Smooth muscle cell (in vitro differentiated cells): ENCODE measurements around the gene ARL6. TPM values are rescaled to one million over a fixed set of nuclear protein-coding genes. Genes with fewer than 3 reads are reported as not detected.
A peak's percentile ranks its signal among the peaks of the same experiment; 100 is the strongest.

ENCODE experiments used
- DNase-seq: peaks from one replicate; lab custom pipeline; 2025; ENCODE audit not compliant: unreplicated experiment; lab: John Stamatoyannopoulos, UW
- H2AFZ ChIP-seq: fragments of 200-600 bp; sonication (generic); 2 replicates; pipeline ENCODE4 v1.6.0; 2016; ENCODE audit warnings: antibody characterized with exemption, low read depth, mild to moderate bottlenecking
- H3F3A ChIP-seq: fragments of 200-600 bp; sonication (generic); 2 replicates; pipeline ENCODE4 v1.6.0; 2017; ENCODE audit warnings: antibody characterized with exemption, low read depth
- H3K27ac ChIP-seq: fragments of 200-600 bp; sonication (generic); 2 replicates; pipeline ENCODE4 v1.5.1; 2016; ENCODE audit warnings: low read depth, mild to moderate bottlenecking
- H3K27me3 ChIP-seq: fragments of 200-600 bp; sonication (generic); 2 replicates; pipeline ENCODE4 v1.6.1; 2016; ENCODE audit warnings: low read depth, mild to moderate bottlenecking
- H3K36me3 ChIP-seq: fragments of 200-600 bp; sonication (generic); 2 replicates; pipeline ENCODE4 v1.5.1; 2016; ENCODE audit warnings: low read depth
- H3K4me1 ChIP-seq: fragments of 200-600 bp; sonication (generic); 2 replicates; pipeline ENCODE4 v1.5.1; 2016; ENCODE audit warnings: low read depth
- H3K4me2 ChIP-seq: fragments of 200-600 bp; sonication (generic); 2 replicates; pipeline ENCODE4 v1.6.0; 2016; ENCODE audit warnings: mild to moderate bottlenecking
- H3K4me3 ChIP-seq: fragments of 200-600 bp; sonication (generic); 2 replicates; pipeline ENCODE4 v1.5.1; 2016; ENCODE audit warnings: mild to moderate bottlenecking
- H3K79me2 ChIP-seq: fragments of 200-600 bp; sonication (generic); 2 replicates; pipeline ENCODE4 v1.6.0; 2016; ENCODE audit warnings: low read depth, mild to moderate bottlenecking
- H3K9ac ChIP-seq: fragments of 200-600 bp; sonication (generic); 2 replicates; pipeline ENCODE4 v1.6.0; 2016; ENCODE audit warnings: low read depth
- H3K9me3 ChIP-seq: fragments of 200-600 bp; sonication (generic); replicated peaks from 2 replicates; pipeline ENCODE4 v1.5.1; 2016; ENCODE audit warnings: low read depth
- H4K20me1 ChIP-seq: fragments of 200-600 bp; sonication (generic); 2 replicates; pipeline ENCODE4 v1.6.0; 2016; ENCODE audit warnings: low read depth
- CTCF ChIP-seq: fragments of 200-600 bp; sonication (generic); IDR thresholded peaks from 2 replicates; pipeline ENCODE4 v1.5.1; 2017; ENCODE audit warnings: borderline replicate concordance, mild to moderate bottlenecking, antibody characterized with exemption; ENCODE audit not compliant: insufficient read depth, poor library complexity, severe bottlenecking
- WGBS: methylation state at CpG from one replicate; pipeline ENCODE4 v1.1.7; 2016; ENCODE audit warnings: low lambda C conversion rate; 5-methylcytosine and 5-hydroxymethylcytosine counted together
- polyA plus RNA-seq: library from polyadenylated mRNA; unstranded; fragments of >200 nt; fragmentation: Nextera tagmentation; extraction: Ambion mirVana; gene quantifications from 2 replicates; pipeline ENCODE4 v1.2.1, GENCODE V29; 2016
- total RNA-seq: library from RNA; depleted of rRNA; stranded (reverse); fragments of >200 nt; gene quantifications from 2 replicates; pipeline ENCODE4 v1.2.3, GENCODE V29; 2014

Gene ARL6
- total and polyA plus RNA-seq, 2 experiments from 2014 or later = 5.3 to 27.0 TPM

DNA sequence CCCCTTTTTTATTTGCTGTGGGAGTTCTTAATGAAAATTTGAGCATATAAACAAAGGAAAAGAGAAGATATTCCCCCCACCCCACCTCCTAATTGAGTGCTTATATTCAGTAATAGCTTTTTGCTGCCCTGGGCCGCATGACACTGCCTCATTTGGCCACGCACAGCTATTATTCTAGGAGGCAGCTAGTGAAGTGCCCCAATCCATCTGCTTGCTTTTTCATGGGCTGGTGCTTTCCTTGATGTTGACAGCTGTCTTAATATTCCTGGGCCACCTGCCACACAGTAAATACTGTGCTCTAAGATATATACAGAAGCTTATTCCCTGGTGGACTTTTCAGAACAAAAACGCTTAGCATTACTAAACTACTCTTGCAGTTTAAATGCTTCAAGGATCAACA is 53.4 kb downstream of the ARL6 start:
- no peak overlapping the region for H3K4me3 ChIP-seq
- no peak overlapping the region for H3K9ac ChIP-seq
- H3K27me3 ChIP-seq = peaks cover 13% of the 10 kb centered on the region
- WGBS = 72% methylated on average over 3 of the region's 3 CpGs
- no peak for DNase-seq
- H3K27ac ChIP-seq = no peak overlapping the region
- H3K36me3 ChIP-seq = no peaks in the 10 kb centered on the region
- peaks cover 2% of the 10 kb centered on the region for H3K4me1 ChIP-seq
- H4K20me1 ChIP-seq = no peaks in the 10 kb centered on the region
- H3K4me2 ChIP-seq = no peak overlapping the region
- H3K79me2 ChIP-seq = peaks cover 2% of the 10 kb centered on the region
- no peak for TF ChIP-seq CTCF
- H3F3A ChIP-seq = no peaks in the 10 kb centered on the region
- no peak overlapping the region for H2AFZ ChIP-seq
- H3K9me3 ChIP-seq = no peaks in the 10 kb centered on the region

DNA sequence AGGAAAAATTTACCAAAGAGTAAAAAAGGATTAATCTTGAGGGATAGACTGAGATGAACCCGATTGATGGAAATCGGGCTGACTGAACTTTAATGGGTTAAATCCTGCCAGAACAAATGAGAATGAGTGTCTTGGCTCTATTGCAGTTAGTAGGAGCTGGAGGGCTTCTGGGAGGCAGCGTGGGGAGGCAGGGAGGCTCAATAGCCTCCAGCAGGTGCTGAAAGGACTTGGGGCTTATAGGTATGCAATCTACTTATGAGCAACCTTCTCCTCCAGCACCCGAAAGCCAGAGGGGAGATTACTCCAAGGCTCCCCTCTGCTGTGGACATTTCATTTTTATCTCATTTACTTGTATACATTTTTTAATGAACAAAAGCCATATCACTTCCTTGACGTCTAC is 56.2 kb downstream of the ARL6 start:
- Histone ChIP-seq H3K4me2 (peak overlapping the region; percentile 98), H3K27ac (no peak overlapping the region), H3K9me3 (no peaks in the 10 kb centered on the region), H3K79me2 (peaks cover 9% of the 10 kb centered on the region), H3K36me3 (no peaks in the 10 kb centered on the region), H3K9ac (no peak overlapping the region), H3K4me3 (peak overlapping the region; percentile 98), H2AFZ (peak overlapping the region; percentile 100), H3F3A (no peaks in the 10 kb centered on the region), H3K27me3 (peaks cover 13% of the 10 kb centered on the region), H4K20me1 (peaks cover 19% of the 10 kb centered on the region), H3K4me1 (peaks cover 7% of the 10 kb centered on the region)
- no peak for DNase-seq
- WGBS = 81% methylated on average over 5 of the region's 5 CpGs
- TF ChIP-seq CTCF = no peak

- no peaks in the 10 kb centered on the region for H3K9me3 ChIP-seq
- TF ChIP-seq CTCF = no peak
- WGBS = 1% methylated on average over 23 of the region's 23 CpGs
- peak overlapping the region; percentile 30 for H3K27ac ChIP-seq
- peak overlapping the region; percentile 98 for H3K4me3 ChIP-seq
- peak overlapping the region; percentile 100 for H2AFZ ChIP-seq
- H4K20me1 ChIP-seq = peaks cover 24% of the 10 kb centered on the region
- no peaks in the 10 kb centered on the region for H3F3A ChIP-seq
- peaks cover 7% of the 10 kb centered on the region for H3K4me1 ChIP-seq
- H3K4me2 ChIP-seq = peak overlapping the region; percentile 98
- peak; percentile 62 for DNase-seq
- H3K79me2 ChIP-seq = peaks cover 9% of the 10 kb centered on the region
- H3K27me3 ChIP-seq = peaks cover 13% of the 10 kb centered on the region
- no peaks in the 10 kb centered on the region for H3K36me3 ChIP-seq
- H3K9ac ChIP-seq = peak overlapping the region; percentile 77
Observed at GRCh38 chr3:97821287-97821773, 56.8 kb downstream of the ARL6 start.

DNA sequence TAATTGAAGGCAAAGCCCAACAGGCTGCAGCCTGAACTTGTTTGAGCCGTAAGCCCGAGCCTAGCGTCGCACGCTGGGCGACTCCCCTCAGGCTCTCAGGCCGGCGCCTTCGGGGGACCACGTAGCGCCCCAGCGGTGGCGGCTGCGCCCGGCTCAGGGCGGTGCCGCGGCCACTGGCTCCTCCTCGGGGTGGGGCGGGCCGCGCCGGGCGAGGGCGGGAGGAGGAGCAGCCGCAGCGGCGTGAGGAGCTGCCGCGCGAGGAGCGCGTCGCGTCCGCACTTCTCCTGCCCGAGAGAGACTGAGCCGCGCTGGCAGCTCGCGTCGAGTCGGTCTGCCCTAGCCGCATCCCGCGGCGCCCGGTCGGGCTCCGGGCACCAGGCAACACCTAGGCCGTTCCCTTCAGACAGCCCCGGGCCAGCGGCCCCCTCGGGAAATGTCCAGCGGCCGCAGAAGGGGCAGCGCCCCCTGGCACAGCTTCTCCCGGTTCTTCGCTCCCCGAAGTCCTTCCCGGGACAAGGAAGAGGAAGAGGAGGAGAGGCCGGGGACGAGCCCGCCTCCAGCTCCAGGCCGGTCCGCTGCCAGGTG is 57.3 kb downstream of the ARL6 start, which contains the start of gene CRYBG3:
Gene CRYBG3, plus strand, starts transcription at position 238 of the 585 bp plus-strand sequence. Its CDS starts 196 bp downstream, at position 434.
- Histone ChIP-seq H3K27ac (peak within 1 kb of the TSS; percentile 56), H3K4me1 (peaks cover 7% of the 10 kb centered on the region), H3F3A (no peaks in the 10 kb centered on the region), H3K9me3 (no peaks in the 10 kb centered on the region), H3K9ac (peak within 1 kb of the TSS; percentile 77), H3K27me3 (peaks cover 13% of the 10 kb centered on the region), H2AFZ (peak within 1 kb of the TSS; percentile 100), H4K20me1 (peaks cover 29% of the 10 kb centered on the region), H3K36me3 (no peaks in the 10 kb centered on the region), H3K4me3 (peak within 1 kb of the TSS; percentile 98), H3K79me2 (peaks cover 9% of the 10 kb centered on the region), H3K4me2 (peak within 1 kb of the TSS; percentile 98)
- TF ChIP-seq CTCF = peak; percentile 29
- WGBS = 3% methylated on average over 54 of the region's 66 CpGs
- peak; percentile 67 for DNase-seq
